GM19351 (cell line): ENCODE measurements around the gene CLRN3.

Experiments used
- ATAC-seq: cut with Tn5 transposase; IDR thresholded peaks from one replicate; pipeline ENCODE4 v1.9.1; 2021; ENCODE audit warnings: mild to moderate bottlenecking, moderate library complexity; ENCODE audit not compliant: unreplicated experiment

The CLRN3 gene, protein sequence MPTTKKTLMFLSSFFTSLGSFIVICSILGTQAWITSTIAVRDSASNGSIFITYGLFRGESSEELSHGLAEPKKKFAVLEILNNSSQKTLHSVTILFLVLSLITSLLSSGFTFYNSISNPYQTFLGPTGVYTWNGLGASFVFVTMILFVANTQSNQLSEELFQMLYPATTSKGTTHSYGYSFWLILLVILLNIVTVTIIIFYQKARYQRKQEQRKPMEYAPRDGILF

DNA sequence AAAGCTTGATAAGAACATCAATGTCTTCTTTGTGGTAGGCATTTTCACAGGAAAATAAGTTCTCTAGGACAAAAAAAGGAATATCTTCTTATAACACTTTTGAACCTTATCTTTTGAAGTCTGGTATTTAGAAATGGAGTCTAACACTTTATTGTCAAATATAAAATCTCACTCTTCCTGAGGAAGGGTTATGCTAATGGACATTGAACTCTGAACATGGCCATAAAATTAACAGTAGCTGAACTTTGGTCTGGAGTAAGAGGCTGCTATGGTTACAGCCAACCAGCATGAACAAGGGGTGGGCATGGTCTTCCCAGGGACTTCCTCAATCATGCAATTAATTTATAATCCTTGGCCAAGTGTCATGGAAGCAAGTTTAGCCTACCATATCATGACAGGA lies at the start of gene CLRN3:
CLRN3 (minus strand) TSS at position 199 of the 400 bp plus-strand sequence; CDS start at position 42, 157 bp downstream.
- no peak for ATAC-seq

DNA sequence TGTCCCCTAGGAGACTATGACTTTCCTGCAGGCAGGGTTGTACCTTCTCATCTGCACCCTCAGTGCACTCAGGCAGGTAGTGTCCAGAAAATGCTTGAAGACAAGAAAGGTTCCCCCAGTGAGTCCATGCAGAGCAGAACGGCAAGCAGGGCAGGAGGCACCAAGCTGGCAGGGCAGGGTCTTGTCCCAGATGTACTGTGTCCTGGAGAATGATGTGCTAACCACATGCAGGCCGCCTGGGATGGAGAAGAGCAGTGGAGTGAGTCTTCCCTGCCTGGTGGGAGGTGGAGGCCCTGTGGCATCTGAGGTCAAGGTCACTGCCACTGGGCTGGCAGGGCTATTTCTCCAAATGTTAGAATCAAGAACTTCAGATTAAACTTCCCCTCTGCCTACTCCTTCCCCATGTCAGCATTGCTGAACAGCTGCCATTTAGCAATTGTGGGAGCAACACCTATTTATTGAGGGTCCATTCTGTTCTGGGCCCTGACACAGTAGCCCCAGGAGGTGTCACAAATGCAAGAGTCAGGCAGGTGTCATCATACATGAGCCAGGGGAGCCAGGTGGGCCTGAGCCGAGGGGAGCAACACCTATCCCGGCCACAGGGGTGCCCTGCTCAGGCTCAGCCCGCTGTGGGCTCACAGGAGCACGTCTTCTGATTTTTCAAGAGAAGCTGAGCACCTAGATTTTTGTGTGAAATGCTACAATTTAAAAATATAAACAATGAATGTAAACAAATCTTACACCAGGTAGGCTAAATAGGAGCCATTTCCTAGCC lies 48.3 kb upstream of the CLRN3 start:
- ATAC-seq, result no peak

DNA sequence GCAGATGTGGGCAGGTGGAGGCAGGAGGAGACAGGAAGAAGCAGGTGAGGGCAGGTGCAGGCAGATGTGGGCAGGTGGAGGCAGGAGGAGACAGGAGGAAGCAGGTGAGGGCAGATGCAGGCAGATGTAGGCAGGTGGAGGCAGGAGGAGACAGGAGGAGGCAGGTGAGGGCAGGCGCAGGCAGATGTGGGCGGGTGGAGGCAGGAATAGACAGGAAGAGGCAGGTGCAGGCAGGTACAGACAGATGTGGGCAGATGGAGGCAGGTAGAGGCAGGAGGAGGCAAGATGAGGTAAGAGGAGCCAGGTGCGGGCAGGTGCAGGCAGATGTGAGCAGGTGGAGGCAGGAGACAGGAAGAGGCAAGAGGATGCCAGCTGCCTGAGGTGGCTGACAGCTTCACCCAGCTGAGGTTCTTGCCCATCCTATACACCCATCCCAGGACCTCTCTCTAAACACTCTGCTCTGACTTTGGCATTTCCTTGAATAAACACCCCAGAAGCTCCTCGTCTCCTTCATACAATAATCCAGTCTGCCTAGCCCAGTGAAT lies 47.1 kb upstream of the CLRN3 start:
- no peak for ATAC-seq

DNA sequence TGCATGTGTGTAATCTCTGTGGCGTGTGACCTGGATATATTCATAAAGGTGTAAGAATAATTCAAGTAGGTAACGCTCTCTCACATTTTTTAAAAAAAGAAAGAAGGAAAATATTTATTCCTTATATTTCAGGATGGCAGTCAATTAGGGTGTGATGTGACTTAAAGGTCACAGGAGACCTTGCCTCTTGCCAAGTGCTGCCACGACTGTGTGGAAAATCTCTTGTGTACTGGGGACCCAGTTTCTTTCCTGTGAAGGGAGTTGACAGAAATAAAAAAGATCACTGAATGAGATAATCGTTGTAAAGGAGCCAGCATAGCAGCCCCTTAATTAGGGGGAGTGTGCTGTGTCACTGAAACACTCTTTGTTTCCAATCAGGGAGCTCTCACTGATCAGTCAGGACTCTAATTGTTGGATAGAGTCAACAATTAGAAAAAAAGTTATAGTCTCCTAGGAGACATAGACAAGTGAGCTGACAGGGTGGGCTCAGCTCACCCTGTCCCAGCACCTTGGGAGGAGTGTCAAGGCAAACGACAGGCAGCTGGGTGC lies 45.2 kb upstream of the CLRN3 start:
- ATAC-seq, result no peak

DNA sequence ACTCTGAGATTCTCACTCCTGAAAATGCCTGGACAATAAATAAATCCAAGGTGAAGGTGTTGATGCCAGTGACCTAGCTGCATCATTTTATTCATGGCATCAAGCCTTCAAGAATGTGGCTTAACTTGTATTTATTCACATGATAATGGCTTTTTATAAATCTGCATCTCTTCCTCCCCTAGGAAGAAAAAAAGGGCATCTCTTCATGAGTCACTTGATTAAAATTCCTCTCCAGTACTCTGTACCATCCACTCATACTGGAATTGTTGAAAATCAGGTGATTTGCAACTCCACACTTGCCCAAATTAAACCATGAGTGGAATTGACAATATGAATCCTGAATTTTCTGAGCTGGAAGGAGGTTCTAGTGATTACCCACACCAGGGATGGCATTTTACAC lies 44.3 kb upstream of the CLRN3 start:
- no peak for ATAC-seq

DNA sequence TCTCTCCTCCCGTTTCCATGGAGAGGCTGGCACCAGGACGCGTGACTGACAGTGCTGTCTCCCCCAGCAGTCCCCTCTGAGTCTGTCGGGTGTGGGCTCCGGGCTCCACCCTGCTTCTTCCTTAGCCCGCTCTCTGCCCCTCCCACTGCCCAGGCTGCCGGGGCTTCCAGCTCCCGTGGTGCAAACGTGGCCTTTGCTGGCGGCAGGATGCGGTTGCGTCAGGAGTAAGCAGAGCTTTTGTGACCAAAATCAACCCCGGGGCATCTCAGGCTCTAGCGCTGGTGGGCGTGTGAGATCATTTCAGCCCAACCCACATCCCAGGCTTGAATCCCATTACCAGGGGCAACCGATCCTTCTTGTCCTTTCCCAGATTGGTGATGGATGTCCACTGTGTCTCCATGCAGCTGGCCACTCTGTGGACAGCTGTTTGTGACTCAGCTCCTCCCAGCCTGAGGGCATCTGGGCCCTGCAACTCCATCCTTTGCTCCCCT lies 42.4 kb upstream of the CLRN3 start:
- no peak for ATAC-seq

DNA sequence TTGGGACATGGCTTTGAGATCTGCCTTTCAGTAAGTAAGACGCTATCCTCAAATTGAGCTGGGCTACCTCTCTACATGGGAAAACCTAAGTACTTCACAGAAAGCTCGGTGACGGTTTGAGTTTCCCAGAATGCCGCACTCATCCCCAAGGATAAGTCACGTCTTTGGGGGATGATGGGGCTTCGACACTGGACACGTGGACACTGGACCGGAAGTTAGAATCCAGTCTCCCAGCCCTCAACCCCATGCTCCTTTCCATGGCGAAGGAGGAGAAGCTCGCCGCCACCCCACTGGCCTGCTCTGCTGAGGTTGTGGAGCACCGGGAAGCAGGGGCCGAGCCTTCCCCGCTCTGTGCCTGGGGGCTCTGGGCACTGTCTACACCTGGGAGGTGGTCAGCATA lies 41.6 kb upstream of the CLRN3 start:
- no peak for ATAC-seq

DNA sequence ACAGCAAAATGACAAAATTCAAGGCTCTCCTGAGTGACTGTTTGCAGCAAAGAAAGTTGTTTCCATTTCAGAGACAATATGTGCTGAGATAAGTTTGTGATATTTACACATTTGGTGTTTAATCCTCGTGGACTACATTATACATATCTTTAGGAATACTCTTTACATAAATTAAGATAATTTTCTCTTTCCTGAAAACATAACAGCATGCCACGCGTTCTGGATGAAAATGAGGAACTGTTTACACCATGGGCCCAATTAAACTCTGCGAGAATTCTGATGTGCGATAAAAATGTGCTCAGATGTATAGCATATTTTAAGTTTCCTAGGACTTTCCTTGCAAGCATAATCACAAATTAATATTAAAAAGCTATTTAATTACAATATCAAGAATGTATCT lies 40.5 kb upstream of the CLRN3 start:
- ATAC-seq, result no peak

DNA sequence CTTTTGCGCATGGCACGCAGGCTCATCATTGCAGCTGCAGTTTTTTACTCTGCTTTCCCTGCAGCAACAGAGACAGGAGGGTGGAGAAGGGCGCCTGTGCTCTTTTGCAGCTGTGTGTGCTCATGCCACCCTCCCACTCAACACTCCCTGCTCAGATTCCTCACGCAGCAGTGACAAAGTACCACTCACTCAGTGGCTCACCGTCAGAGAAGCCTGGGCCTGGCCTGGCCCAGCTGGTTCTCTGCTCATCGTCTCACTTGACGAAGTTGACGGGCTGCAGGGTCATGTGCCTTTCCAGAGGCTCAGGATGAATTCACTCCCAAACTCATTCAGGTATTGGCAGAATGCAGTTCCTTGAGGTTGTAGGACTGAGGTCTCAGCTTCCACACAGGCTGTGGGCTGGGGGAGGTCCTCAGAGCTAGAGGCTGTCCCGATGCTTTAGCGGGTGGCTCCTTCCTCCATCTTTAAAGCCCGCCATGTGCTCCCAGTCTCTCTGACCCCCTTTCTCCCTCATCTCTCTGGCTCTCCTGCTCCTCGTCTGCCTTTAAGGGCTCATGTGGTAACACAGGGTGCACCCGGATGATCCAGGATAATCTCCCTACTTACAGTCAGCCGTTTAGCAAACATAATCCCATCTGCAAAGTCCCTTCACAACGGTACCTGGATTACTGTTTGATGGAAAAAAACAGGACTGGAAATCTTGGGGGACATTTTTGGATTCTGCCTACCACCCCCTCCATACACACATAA lies 40.0 kb upstream of the CLRN3 start:
- ATAC-seq, result no peak

DNA sequence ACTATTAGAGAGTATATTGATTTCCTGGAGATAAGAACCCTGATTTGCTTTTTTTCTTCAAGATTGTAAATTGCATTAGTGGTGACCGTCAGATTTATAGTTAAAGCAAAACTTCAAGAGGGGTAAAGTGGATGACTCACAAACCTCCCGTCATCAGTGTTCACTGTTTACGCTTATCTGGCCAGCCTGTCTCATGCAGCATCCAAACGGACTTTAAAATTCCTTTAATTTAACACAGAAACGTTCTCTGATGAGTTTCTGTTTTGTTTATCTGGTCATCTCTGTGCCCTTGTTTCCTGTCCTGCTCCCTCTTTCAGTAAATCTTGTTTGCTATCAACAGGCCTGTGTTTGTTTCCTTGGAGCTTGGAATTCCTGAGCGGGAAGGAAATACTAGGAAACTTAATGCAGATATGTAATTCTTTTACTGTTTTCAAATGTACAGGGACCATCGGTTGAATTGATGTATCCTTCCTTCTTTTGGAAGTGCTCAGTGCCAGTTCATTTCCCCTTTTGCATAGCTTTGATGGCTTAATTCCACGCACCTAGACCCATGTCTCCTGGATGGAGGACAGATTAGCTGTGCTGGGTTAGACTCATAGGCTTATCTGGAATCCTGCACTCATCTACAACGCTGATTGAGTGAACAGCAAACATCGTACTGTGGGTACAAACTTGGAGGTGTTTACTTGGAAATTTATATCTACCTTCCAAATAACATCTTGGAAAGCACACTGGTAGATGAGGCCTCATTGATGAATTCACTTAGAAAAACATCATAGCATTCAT lies 35.5 kb upstream of the CLRN3 start:
- no peak for ATAC-seq

DNA sequence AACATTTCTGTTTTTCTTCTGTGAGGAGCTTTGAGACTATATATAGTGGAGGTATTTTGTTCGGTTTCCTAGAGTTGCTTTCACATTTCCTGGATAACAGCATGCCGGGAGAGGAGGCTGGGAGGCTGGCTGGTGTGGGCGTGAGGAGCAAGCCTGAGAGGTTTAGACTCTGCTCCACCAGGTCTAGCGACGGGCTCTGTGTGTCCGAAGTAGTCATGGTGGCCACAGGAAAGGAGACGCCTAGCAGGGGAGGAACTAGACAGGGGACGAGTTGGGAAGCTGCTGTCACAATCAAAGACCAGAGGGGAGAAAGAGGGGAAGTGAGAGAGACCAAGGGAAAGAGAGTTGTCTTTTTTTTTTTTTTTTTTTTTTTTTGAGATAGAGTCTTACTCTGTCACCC lies 33.7 kb upstream of the CLRN3 start:
- no peak for ATAC-seq

DNA sequence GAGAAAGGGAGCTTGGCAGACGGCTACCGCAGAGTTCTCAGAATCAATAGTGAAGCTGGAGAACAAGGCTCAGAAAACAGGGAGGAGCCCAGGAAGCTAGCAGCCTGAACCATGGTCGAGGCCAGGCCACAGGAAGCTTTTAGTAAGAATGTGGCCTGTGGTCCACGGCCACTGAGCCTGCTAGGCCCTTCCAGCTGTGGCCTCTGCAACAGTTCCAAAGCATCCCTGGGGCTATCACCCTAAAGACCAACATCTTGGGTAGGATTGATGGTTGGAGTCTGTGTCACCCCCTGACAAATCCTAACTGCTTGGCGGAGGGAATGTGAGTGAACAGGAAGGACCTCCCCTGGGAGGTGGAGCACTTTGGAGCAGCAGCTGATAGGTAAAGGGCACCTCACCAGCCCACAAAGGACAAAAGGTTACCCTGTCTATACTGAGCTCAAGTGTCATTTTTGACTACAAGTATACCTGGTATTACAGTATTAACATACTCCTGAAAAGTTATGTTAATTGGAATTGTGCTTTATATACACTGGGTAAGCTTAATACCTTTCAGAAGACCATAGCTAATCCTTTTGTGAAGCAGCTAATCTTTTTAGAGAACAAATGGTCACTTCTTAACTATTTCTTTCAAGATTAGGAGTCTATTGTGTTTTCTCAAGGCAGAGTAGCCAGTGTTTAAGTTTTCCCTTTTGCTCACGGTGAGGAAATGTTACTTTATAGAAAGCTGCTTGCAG lies 32.9 kb upstream of the CLRN3 start:
- no peak for ATAC-seq

DNA sequence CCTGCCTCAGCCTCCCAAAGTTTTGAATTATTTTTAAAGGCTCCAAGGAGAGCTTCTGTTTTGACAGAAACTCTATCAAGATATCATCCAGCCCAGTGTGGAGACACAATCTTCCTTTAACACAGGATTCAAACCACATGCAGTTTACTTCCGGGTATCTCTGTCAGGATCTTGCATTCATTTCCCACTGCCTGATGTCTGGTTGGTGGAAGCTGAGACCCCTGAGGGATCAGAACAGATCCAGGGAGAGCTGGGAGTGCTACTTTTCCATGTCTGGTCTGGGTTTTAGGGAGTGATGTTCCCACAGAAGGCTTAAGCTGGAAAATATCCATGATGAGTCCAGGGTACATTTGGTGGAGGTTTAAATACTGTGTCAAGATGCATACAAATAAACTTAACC lies 30.9 kb upstream of the CLRN3 start:
- no peak for ATAC-seq

DNA sequence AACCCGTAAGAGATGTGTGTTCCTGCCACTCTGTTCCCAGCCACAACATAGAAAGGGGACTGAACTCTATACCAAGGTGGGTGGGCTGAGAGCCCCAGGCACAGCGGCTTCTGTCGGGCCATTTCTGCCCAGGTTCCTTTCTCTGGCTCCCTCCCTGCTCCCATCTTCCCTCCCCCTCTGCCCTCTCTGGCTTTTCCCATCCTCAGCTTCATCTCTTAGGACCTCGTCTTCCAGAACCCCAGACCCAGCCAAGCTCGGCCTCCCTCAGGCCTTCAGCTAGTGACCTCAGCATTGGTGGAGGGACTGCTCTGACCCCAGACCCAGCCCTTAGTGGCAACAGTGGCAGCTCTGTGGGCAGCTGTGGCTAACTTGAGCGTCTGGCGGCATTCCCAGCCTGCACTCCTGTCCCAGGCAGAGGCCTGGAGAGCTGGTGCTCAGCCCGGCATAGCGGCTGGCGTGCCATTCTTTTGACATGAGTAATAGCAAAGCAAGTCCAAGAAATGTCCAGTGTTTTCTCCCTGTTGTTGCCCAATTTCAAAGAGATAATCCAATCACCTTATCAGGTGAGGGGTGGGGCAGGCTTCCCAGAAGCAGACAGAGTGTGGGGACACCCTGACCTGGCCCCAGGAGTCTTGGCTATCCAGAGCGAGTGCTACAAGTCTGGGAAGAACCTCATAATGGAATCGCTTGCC lies 30.1 kb upstream of the CLRN3 start:
- ATAC-seq, result no peak

DNA sequence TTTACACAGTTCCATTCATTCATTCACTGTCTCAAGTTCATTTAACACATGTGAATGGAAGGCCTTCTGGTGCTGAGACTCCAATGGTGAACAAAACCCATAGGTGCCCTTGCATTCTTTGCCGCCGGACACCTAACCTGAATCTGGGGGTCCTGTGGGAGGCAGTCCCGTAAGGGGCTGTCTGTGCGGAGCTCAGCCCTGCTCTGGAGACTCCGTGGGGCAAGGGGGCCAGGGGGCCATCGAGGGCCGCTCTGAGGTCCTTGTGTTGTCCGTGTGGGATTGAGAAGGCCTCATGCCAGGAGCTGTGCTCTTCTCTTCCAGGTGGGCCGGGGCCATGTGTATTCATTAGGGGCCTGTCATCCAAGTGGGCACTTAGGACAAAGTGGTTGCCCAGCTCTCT lies 29.5 kb upstream of the CLRN3 start:
- ATAC-seq, result no peak

DNA sequence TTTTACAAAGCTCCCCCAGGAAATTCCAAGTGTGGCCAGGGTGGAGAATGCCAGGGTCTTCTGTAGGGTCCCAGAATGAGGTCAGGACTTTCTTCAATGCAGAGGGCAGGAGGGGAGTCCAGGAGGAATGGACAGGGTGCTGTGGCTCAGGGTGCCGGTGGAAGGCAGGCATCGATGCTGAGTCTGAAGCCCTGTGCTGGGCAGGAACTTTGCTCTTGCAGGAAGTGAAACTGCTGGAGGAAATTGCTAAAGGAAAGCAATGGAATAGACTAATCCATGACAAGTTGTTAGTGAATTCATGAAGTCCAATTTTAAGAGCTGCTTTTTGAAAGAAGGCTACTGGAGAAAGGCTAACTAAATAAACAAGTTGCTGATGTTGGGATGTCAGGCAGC lies 29.0 kb upstream of the CLRN3 start:
- ATAC-seq, result no peak

DNA sequence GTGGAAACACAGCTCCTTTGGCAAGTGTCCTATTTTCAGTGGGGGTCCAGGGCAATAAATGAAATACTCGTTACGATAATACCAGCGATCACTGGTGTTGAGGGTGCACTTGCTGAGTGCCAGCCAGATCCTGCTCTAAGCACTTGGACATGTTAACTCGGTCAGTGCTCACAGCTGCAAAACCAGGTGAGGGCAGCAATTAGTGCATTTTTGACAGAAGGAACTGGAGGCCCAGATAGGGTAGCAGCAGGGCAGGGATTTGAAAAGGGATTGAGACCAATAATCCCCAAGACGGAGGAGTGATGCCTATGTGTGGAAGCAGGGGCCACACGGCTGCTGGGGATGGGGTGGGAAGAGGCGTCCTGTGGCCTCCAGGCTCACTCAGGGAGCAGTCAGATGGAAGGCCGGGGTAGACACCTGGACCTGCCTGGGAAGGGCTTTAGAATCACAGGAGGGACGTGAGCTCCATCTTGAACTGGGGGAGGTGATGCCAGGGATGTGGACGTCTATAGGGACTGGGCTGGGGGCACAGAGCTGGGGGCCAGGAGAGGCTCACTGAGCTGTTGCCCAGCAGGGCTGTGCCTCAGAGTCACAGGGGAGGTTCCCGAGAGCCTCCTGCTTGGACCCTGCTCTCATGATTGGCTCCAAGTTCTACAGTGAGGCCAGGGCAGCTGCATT lies 28.5 kb upstream of the CLRN3 start:
- no peak for ATAC-seq

DNA sequence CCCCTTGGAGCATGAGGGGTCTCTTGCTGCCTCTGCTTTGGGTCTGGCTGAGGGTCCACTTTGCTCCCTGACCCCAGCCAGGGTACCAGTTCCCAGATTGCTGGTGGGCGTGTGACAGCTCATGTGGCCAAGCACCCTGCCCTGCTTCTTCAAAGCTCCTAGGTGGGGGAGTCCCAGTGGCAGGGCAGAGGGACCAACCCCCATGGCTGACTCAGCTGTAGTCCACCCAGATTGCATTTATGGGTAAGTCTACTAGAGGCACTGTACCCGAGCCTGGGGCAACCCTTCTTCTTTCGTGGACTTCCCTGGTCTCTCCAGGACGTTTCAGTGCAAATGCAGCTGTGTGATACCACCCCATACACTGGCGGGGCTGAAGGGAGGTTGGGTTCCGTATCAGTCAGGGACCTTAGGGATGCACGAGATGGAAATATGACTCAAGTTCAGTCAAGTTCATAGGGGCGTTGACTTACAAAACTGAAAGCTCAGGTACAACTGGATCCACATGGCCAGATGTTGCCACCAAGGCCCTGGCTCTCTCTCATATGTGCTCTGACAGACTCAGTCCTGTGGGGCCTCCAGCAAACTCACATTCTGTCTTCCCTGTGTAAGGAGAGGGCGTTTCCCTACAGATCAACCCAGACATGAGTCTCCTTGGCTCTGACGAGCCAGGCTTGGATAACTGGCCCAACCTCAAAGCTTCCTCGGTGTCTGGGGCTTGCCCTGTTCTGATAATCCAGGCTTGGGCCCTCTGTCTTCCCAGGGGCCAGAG lies 27.7 kb upstream of the CLRN3 start:
- no peak for ATAC-seq
